ENCODE data around the gene DGKI. TPM values are rescaled to one million over a fixed set of nuclear protein-coding genes. Genes with fewer than 3 reads are reported as not detected.
A peak's percentile ranks its signal among the peaks of the same experiment; 100 is the strongest.
"Not testable (repeated sequence)": the region's sequence is repeated elsewhere in the genome, so short reads cannot be mapped to it uniquely, and the experiment has no call there.

Gene DGKI
- total RNA-seq, 1 experiment from 2014 or later = 4.0 TPM

DNA sequence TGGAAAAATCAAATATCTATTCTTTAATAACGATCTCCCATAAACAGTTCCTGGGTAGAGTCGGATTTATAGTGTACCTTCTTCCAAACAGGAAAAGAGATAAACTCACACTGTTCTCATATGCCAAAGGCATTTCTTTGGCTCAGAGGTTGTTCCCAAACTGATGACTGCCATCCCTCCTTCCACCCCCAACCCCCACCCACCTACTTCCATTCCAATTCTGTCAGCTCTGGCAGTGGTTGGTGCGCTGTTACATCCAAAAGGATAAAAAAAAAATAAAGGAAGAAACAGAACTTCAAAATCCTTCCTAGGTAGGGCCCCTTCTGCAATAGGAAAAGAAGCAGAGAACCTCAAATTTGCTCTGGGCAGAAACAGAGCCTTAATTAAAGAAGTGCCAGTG lies 104.7 kb downstream of the DGKI start:
- no peak for DNase-seq (ENCODE audit: low read depth)

DNA sequence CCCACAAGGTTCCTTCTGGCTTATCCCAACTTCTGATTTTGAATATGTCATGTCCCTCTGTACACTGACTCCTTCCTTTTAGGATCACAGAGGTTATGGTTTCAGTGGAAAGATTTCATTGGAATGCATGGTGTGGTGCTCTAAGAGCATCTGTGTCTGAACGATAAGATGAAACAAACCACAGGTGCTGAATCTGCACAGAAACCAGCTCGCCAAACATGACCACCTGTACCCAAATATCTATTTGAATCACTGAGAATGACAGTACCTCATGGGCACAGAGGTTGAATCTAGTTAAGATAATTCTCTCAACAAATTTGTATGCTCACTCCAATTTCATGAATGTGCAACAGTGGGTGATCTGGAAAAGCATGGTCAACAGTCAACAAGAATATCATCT lies 105.3 kb downstream of the DGKI start:
- no peak for DNase-seq (ENCODE audit: low read depth)

DNA sequence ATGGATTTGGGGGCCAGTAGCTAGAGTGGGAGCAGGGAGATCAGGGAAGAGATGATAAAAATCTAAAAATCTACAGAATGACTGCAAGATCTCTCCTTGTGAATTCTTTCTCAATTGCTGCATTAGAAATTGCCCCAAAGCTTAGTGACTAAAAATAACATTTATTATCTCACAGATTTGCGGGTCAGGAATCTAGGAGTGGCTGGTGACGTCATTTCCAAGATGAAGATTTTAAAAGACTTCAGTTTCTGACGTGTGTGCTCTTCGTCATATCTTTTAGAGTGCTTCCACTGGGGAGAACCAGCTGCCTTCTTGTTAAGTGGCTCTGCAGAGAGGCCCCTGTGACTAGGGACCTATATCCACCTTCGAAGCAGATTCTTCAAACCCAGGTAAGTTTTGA lies 112.6 kb downstream of the DGKI start:
- no peak for DNase-seq (ENCODE audit: low read depth)

DNA sequence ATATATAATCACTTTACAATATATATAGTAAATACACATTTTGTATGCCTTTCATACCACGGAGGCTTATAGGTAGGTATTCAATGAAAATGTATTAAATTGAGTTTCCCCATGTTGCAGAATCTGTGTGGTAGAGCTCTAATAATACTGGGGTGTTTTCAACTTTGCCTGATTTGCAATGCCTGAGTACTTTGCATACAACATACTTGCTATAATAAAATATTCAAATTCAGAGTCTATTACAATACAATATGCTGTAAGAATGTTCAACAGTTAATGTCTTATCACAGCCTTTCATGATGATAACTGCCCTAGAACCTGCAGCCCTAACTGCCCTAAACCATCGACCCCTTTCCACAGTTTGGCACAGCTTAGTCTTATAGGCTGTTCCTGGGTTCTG lies 114.6 kb downstream of the DGKI start:
- DNase-seq (ENCODE audit: low read depth) = no peak

DNA sequence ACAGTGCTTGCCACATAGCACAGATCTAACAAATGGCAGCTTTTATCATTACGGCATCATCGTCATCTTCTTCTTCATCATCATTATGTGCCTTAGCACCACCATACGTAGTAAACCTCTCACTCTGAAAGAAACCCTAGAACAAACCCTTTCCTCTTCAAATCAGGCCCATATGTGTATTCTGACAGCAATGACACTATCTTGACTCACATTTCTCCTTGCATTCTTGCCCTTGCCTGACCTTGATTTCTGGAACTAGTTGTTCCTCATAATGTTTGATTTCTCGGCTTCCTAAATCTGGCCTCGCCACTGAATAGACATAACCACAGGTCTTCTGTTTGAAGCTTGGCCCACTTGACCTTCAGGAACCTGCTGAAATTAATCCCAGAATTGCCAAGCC lies 115.3 kb downstream of the DGKI start:
- peak; percentile 61 for DNase-seq (ENCODE audit: low read depth)

GRCh38 chr7:137728426-137728825 lies 118.3 kb downstream of the DGKI start:
- DNase-seq (ENCODE audit: low read depth) = no peak

- DNase-seq (ENCODE audit: low read depth) = no peak
Measured at GRCh38 chr7:137727413-137727812, 119.4 kb downstream of the DGKI start.

GRCh38 chr7:137718355-137718754 lies 128.4 kb downstream of the DGKI start:
- no peak for DNase-seq (ENCODE audit: low read depth)

DNA sequence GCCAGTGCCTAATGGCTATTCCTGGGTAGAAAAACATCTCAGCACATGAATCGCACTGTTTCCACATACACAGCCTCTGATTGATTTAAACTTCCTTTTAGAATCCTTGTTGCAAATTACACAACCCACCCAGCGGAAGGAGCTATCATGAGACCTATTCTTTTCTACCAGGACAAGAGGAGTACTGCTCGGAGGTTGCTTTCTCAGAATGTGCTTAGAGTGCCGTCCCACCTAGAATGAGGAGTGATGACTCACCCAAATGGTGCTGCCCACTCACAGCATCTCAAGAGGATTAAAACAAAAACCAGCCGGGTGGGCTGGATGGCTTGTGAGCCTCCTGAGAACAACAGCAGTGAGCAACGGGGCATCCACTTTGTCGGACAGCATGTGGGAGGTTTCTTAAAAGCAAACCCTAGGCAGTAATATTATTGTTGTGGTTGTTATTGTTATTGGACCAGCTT lies 128.9 kb downstream of the DGKI start:
- peak; percentile 49 for DNase-seq (ENCODE audit: low read depth)

GRCh38 chr7:137717045-137717444 lies 129.7 kb downstream of the DGKI start:
- no peak for DNase-seq (ENCODE audit: low read depth)

DNA sequence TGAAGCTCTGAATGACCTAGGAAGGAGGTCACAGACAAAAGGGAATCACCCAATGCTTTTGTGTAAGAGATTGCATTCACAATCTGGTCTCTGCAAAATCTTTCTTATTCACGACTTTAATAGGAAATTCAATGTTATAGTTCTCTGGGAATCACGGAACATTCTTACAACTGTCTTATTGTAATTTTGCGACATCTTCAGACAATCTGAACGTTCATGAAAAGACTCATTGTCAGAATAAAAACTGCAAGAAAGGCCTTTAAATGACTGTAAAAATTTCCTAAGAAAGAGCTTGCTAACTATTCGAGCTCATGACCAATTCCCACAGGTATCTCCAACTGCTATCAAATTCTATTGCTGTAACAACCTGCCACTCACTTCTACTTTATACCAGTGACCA lies 130.7 kb downstream of the DGKI start:
- DNase-seq (ENCODE audit: low read depth) = no peak

DNA sequence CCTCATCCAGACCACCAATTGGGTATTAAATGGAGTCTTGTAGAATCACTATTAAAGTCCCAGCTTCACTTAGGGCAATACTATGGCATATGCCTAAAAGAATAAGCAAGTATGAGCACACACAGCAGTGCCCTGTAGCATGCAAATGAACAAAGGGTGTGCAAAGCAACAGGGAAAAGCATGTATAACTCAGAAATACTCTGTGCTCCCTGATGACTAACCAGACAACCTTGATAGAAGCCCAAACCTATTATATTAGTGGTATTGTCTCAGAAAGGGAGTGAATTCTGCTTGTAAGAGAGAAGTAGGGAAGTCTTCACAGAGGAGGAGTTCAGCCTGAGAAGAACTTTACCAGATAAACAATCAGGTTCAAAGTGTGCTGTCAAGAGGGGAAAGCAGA lies 131.2 kb downstream of the DGKI start:
- DNase-seq (ENCODE audit: low read depth) = no peak

- DNase-seq (ENCODE audit: low read depth) = no peak
Measured at GRCh38 chr7:137715121-137715520, 131.7 kb downstream of the DGKI start.

DNA sequence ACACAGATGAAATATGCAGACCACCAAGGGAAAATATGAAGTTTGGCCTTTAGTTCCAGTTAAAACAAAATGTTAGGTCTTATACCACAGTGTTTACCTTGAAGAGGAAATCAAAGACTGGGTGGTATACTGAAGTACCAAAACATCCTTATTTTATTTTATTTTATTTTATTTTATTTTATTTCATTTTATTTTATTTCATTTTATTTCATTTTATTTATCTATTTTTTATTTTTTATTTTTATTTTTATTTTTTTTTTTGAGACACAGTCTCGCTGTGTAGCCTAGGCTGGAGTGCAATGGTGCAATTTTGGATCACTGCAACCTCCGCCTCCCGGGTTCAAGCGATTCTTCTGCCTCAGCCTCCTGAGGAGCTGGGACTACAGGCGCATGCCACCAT lies 140.4 kb downstream of the DGKI start:
- DNase-seq (ENCODE audit: low read depth) = not testable (repeated sequence)

DNA sequence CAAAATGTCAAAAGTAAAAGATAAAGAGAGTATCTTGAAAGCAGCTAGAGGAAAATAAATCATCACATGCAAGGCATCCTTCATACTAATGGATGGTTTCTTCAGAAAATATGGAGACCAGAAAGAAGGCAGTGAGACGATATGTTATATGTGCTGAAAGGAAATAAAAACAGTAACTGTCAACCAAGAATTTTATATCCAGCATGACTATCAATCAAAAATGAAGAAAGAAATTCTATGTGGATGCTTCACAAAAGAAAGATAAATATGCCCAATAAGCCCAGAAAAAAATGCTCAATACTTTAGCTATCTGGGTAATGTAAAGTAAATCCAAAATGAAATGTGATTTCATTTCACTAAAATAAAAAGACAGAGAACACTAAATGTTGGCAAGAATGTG lies 142.1 kb downstream of the DGKI start:
- no peak for DNase-seq (ENCODE audit: low read depth)

DNA sequence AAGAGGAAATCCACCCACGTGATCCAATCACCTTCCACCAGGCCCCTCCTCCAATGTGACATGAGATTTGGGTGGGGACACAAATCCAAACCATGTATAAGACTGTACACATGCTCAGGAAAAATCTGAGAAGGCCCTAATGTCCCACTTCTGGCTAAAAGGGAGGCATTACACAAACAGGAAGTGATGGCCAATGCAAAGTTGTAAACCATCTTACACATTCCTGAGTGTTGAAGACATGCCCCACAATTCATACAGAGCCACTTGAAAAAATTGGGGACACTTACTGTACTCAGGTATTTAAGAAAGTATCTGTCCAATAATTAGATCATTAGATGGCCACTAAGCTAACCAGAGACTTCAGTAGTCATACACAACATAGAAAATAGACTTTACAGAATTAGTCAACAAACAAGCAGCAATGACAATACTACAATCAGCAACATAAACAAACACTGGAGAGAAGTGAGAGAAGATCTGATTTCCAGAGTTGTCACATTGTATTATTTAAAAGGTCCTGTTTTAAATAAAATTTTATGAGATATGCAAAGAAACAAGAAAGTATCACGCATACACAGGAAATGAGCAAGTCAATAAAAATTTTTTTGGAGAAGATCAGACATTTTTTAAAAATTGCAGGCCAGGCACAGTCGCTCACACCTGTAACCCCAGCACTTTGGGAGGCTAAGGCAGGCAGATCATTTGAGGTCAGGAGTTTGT lies 143.3 kb downstream of the DGKI start:
- DNase-seq (ENCODE audit: low read depth) = no peak

GRCh38 chr7:137696988-137697387 lies 149.8 kb downstream of the DGKI start:
- no peak for DNase-seq (ENCODE audit: low read depth)

DNA sequence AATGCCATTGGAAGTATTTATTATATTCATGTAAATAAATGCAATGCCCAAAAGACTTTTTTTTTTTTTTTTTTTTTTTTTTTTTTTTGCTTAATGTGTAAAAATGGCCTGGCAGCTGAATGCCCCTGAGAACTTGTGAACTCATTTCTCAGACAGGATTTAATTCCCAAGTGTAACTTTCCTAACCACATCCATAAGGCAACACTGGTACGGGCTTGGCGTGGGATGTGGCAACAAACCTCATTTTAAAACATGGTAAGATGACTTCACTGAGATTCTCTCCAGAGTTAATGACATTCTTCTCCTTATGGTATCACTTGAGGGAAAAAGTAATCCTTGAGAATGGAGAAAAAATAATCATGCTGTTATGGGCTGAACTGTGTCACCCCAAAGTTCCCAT lies 150.4 kb downstream of the DGKI start:
- peak; percentile 15 for DNase-seq (ENCODE audit: low read depth)

GRCh38 chr7:137695942-137696341 lies 150.8 kb downstream of the DGKI start:
- DNase-seq (ENCODE audit: low read depth) = no peak

- DNase-seq (ENCODE audit: low read depth) = no peak
Measured at GRCh38 chr7:137695494-137695893, 151.3 kb downstream of the DGKI start.

DNA sequence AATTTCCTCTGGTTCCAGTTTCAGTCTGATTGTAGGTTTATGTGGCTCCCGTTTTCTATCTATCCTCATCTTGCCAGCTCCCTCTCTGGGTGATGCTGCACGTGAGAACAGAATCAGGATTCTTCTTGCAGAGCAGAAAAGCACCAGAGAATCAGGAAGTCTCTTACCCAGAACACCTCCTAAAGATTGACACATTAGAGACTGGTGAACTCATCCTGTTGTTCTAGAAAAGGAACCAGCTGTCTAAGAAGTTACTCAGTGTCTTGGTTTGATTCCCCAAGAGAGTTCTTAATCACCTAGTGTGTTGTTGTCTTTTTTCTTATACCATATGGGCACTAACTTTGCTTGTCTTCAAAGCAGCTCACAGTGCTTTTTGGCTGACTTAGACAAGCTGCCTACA lies 152.4 kb downstream of the DGKI start:
- no peak for DNase-seq (ENCODE audit: low read depth)

DNA sequence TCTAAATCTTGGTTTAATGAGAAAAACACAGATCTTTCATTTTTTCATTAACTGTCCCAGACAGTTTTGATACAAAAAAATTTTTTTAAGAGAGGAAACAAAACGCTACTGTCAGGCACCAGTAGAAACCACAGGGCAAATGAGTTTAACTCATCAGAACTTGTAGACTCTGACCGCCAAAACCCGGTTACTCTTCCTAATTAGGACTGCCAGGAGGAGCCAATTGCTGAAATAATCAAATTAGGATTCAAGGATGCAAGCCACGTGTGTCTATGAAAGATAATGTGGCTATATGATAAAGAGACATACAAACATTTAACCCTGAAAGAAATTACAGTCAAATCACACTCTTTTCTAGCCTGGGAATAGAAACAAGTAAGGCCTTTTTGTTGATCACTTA lies 154.4 kb downstream of the DGKI start:
- DNase-seq (ENCODE audit: low read depth) = no peak

DNA sequence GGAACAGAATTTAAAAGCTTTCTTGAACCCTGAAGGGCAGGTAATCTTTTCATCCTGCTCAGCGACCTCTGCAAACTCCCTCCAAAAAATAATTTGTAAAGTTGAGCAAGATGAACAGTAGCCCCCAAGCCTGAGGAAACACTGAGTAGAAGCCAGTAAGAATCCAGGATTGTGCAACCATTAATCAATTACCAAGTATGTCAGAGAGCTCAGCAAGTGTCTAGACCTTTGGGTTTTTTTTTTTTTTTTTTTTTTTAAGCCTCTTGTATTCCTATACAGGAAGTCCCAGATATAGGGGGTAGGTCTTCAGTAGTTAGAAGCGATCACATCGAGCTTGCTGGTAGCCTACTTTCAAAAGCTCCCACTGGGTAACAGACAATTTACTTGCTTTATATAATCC lies 155.2 kb downstream of the DGKI start:
- no peak for DNase-seq (ENCODE audit: low read depth)

- no peak for DNase-seq (ENCODE audit: low read depth)
Measured at GRCh38 chr7:137690635-137691034, 156.1 kb downstream of the DGKI start.

All from RPMI7951 (cell line).